PFSK-1 (cell line): Measurements from ENCODE around the gene TLX2.

ENCODE experiments used
- FOXP2 ChIP-seq: optimal IDR thresholded peaks from 2 replicates; pipeline ENCODE3; 2011; ENCODE audit warnings: borderline replicate concordance, control low read depth, inconsistent platforms; ENCODE audit not compliant: insufficient read depth; ENCODE audit errors: extremely low read length, extremely low read depth
- POLR2AphosphoS5 ChIP-seq: IDR thresholded peaks from 2 replicates; pipeline ENCODE4 v1.6.1; 2012; ENCODE audit warnings: low read depth, mild to moderate bottlenecking, control low read depth, low read length, moderate library complexity
- SIN3A ChIP-seq: IDR thresholded peaks from 2 replicates; pipeline ENCODE4 v1.6.1; 2012; ENCODE audit warnings: mild to moderate bottlenecking, low read length, moderate library complexity, borderline replicate concordance; ENCODE audit not compliant: insufficient read depth
- TAF1 ChIP-seq: IDR thresholded peaks from 2 replicates; pipeline ENCODE4 v1.6.1; 2012; ENCODE audit warnings: low read length, control low read depth, borderline replicate concordance; ENCODE audit not compliant: insufficient read depth

- no peak for TF ChIP-seq TAF1
- TF ChIP-seq FOXP2 = no peak
- no peak for TF ChIP-seq POLR2AphosphoS5
- TF ChIP-seq SIN3A = no peak
These were observed 19.2 kb downstream of the TLX2 start for GRCh38 chr2:74533464-74533863.
